GM18873 (cell line): ENCODE results near the gene S1PR3.

ENCODE experiments used
- ATAC-seq: cut with Tn5 transposase; IDR thresholded peaks from one replicate; pipeline ENCODE4 v1.9.1; 2021; ENCODE audit warnings: mild to moderate bottlenecking, moderate library complexity, moderate number of reproducible peaks; ENCODE audit not compliant: unreplicated experiment, low FRiP score

Gene S1PR3

DNA sequence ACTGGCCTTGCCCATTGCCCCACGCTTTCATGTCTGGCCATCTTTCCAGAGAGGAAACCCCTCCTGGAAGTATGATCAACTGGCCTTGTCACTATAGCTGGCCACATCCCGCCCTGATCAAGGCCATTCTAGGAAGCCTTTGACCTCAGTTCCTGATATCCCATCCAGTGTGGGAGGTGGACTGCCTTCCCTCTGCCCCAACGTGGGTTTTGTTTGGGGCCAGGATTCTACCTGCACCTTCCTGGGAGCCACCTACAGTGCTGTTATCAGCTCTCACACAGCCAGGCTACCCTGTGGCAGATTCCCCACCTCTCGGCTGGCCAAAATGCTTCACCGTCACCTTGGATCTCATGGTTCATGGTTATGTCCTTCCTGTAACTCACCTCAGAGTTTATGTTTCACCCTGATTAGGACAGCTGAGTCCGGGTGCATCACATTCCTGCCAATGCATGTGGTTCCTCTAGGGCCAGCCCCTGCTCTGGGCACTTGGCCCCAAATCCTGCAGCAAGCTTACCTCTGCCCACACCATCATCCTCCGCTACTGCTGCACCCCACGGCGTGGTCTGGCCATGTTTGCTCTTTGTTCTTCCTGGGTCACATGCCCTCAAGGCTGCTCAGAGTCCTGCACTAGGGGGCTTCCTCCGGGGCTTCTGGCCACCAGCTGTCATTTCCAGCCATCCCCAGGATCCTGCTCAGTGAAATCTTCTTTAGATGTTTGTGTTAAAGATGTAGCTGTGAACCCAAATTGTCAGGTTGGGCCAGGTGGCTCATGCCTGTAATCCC is 24.2 kb upstream of the S1PR3 start:
- no peak for ATAC-seq

DNA sequence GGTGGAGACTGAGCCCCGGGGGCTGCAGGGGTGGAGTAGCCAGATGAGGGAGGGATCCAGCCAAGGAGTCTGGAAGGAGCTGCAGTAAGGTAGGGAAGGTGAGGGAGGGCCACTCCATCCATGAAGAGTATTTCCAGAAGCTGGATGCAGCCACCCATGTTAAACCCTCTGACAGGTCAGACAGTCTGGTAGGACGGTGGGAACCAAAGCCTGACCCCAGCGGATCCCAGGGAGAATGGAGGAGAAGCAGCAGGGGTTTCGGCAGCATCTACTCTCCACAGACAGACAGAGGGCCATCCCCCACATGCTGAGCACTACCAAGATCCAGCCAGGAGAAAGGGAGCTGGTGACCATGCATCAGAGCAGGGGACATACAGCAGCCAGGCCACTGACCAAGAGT is 22.5 kb upstream of the S1PR3 start:
- ATAC-seq, result no peak

DNA sequence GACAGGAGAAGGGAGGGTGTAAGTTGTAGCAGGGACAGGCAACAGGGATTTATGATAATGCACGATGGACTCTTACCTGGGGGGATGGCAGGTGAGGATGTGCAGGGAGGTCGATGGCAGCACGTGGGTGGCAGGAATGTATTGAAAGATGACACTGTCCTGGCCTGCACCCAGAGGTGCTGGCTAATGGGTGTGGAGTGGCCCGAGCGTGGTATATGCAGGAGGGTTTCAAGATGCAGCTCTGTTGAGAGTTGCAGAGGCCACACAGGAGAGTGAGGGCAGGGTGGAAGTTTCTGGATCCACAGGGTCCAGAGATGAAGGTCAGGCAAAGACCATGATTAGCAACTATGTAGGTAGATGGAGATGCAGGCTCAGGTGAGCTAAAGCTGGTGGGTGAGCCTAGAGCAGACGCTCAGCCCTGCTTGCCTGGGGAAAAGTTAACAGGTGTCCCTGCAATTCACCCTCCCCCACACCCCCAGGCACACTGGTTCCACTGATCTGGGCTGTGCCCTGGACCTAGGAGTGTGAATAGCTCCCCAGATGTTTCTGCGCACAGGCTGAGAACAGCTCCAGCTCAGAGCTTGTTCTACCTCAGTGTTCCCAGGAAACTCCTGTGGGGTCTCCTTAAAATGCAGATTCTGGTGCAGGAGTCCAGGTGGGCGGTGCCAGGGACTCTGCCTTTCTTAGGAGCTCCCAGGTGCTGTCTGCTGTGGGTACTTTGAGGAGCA is 21.5 kb upstream of the S1PR3 start:
- no peak for ATAC-seq

DNA sequence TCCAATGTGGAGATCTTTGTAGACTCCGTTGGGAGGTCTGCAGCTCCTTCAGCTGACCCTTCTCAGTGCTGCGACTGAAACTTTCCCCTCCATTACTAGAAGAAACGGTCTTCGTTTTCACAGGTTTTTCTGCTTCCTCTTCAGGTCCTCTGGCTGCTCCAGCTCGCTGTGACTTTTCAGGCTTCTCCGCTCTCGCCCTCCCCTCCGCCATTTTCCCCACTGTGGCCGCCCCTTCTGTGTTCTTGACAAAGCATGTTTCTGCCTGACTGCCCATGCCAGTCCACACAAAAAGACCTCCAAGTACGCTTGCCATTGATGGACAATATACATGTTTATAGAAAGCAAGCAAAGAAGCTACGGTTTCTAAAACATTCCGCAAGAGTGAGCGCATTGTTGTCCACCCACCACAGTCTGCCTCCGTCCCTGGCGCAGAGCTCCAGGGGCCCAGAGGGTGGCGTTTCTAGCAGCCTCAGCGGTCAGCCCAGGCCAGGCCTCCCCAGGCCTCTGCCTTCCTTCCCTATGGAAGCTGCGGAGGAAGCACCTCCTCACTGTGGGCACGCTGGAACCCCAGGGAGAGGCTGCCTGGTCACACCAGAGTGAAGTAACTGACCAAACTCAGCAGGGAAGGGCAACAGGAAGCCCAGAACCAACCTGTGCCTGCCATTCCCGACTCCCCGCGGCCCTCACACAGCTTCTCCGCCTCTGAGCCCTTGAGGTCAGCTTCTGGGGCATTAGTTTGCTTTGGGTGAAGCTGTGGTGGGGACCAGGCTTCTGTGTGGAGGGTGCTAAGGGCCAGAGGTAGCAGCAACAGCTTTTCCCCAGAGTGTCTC is 19.9 kb upstream of the S1PR3 start:
- no peak for ATAC-seq

DNA sequence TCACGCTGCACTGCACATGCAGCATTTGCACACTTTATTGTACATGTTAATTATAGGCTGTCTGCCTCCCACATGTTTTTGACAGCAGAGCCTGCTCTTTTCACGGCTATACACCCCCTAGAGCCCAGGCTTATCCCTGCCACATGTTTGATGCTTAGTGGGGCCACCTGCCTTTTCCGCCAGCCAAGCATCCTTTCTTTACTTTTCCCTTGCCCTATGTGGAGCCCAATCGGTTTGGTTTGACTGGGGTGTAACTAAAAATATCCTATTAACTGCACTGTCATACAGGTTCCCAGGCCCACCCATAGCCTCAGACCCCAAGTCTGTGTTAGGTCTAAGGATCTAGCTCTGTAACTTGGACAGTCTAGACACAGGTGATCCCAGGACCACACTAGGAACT is 18.9 kb upstream of the S1PR3 start:
- no peak for ATAC-seq

DNA sequence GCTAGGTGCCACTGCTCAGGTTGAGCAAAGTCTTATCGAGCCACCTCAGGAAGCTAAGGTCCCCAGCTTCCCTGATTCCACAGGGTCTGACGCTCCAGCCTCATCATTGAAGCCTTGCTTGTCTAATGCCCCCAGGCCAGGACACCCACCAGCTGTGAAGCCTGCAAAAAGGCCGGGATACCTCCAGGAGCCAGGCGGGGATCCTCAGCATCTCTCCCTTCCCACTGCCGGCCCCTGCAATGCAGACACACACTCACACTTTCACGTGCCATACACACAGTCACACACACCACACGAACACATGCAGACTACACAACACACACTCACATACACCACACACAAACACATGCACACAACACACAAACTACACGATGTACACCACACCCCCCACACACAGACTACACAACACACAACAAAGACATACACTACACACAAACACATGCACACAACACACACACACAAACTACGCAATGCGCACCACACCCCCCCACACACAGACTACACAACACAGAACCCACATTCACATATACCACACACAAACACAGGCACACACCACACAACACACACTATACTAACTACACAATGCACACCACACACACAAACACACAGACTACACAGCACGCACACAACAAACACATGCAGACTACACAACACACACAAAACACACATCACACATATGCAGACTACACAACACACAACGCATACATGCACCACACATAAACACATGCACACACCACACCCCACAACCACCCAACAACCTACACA is 17.8 kb upstream of the S1PR3 start:
- ATAC-seq, result no peak

DNA sequence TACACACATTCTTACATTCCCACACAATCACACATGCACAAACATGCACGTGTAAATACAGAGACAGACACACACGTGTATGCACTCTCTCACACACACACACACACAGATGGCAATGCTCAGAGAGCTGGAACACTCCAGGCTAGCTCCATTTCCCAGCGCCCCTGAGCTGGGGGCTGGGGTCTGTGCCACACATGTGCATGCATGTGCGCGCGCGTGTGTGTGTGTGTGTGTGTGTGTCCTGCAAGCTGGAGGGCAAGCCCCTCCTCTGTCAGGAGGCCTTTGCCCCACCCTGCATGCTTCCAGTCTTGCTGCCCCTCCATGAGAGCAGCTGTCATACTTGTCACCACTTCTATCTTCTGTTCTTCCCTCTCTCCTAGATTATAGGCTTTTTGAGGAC is 16.6 kb upstream of the S1PR3 start:
- no peak for ATAC-seq

DNA sequence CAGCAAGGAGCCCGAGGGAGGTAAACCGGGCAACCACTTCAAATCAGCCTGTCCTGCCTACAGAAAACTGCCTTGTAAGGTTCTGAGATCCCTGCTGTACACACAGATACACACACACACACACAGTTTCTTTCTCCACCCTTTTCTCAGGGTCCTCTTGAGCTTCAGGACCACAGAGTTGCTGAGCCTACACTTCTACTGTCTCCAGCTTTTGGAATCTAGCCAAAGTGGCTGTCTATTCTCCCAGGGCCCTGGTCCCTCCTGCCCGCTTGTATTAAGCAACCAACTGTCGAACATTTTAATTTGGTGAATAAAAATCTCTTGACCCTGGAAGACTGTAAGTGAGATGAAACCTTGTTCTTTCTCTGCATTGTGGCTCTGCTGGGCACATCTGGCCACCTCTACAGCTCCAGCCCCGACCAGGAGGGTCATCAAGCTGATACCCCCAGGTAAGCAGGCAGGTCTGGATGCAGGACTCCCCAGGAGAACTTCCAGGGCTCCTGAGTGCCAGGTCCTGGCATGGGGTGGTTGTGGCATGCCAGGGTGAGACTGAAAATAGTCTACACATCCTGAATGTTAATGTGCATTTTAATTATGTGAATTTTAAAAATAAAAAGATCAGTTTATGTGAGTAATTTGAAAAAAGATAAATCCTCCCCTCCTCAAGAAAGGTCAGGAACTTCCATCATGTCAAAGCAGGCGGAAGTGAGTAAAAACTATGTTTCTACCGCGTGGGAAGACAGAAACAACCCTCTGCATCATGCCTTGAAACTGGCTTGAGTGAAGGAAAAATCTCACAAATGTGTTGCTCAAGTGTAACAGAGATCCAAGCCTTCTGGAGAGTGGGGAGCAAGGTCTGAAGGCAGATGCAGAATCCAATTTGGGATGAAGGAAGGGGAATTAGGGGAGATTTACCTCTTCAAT is 15.0 kb upstream of the S1PR3 start:
- no peak for ATAC-seq

DNA sequence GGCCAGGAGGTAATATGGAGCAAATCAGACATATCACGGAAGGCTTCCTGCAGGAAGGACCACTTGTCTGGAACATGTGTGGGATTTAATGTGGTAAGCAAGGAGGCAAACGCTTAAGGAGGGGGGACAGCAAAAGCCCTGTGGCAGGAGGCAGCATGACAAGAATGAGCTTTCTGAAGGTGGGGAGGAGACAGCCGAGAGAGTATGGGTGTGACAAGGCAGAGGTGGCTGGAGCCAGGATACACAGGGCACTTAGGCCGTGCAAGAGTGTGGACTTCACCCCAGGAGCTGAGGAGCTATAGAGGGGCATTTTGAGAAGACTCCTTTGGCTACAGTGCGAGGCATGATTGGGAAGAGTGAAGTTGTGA is 14.4 kb upstream of the S1PR3 start:
- ATAC-seq, result no peak

DNA sequence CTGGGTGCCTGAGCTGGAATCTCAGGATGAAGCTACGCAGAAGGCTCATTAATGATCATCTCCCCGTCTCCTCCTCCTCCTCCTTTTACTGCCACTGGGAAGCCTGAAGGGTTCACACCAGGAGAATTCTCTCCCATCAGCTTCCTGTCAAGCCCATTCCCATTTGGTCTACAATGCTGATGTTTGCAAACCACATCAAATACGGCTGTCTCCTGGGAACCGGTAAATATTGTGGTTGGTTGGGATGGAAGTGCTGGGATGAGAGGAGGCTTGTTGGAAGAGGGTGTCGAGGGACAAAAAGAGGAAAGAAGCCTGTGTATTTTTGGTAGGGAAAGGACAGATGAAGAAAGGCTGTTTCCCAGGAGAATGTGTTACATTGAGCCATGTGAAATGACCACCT is 13.2 kb upstream of the S1PR3 start:
- ATAC-seq, result no peak

DNA sequence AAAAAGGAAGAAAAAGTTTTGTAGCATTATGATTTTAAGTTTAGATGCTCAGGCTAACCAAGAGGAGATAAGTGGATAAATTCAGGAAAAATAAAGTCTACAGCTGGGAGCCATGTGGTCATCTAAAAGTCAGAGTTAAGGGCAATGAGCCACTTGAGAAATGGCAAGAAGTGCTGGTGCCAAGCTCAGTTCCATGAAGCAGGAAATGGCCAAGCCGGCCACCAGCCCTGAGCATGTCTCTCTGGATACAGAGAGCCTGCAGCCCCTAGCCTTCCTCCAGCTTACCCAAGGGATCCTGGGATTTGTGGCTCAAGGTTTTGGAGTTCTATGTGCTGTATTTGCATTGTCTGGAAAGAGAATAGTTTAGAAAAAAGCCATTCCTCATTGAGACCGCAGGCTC is 12.2 kb upstream of the S1PR3 start:
- ATAC-seq, result no peak

DNA sequence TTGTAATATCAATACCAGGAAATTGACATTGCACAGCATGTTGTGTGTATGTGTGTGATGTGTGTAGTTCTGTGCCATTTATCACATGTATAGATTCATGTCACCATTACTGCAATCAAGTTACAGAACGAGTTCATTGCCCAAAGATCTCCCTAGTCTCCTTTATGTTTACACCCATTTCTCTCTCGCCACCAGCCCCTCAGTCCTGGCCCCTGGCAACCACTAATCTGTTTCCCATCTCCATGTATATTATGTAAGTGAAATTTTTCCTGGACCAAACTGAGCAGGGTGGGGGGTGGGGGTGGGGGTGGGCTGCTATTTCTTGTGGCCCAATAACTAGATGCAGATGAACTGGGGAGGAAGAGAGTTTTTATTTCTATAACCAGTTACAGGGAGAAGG is 11.5 kb upstream of the S1PR3 start:
- ATAC-seq, result no peak

DNA sequence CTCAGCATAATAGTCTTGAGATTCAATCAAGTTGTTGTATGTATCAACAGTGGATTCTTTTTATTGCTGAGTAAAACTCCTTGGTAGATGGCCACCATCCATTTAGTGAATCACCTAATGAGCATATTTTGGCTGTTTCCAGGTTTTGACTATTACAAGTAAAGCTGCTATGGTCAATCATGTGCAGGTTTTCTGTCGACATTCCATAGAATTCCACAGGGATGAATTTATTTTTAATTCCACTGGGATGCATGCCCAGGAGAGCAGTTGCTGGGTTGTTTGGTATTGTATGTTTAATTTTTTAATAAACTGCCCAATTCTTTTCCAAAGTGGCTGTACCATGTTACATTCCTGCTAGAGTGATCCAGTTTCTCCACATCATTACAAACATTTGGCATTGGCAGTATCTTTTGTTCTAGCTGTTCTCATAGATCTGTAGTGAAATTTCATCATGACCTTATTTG is 10.5 kb upstream of the S1PR3 start:
- no peak for ATAC-seq

DNA sequence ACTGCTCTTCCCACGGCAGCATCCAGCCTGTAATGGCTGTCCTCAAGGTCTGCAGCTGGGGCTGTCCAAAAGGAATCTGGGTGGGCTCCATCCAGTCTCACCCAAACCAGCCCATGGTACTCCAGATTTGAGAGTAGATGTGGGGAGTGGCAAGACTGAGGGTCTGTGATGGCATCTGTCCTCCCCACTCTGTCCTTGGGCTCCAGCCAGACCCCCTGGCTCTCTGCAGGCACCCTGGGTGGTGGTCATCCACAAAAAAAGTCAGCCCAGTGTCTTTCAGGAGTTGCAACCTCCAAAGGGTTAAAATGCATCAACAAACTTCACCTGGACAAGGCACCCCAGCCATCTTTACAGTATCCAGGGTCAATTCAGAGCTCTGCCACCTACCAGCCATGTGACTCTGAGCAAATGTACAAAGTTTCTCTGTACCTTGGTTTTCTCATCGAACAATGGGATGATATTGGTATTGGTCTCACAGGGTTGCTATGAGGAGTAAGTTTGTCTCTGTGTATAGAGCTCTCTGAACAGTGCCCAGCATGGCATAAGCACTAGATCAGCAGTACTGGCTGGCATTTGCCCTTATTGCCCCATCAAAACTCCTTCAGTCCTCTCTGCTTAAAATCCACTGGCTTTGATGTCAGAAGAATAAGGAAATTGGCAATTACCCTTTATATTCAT is 7.3 kb upstream of the S1PR3 start:
- ATAC-seq, result no peak

DNA sequence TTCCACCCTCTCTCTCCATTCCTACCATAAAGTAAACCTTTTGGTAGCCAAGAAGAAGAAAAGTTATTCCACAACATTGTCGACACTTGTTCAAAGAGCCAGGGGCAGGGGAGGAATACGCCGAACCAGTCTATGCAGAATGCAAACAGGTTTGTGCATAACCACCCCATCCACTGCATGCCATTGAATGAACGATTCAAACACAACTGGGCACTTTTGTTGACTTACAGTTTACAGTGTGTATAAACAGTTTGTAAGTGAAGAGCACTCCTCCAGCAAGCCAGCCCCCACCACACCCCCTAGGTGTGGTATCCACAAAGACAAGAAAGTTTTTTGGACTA is 6.8 kb upstream of the S1PR3 start:
- no peak for ATAC-seq

DNA sequence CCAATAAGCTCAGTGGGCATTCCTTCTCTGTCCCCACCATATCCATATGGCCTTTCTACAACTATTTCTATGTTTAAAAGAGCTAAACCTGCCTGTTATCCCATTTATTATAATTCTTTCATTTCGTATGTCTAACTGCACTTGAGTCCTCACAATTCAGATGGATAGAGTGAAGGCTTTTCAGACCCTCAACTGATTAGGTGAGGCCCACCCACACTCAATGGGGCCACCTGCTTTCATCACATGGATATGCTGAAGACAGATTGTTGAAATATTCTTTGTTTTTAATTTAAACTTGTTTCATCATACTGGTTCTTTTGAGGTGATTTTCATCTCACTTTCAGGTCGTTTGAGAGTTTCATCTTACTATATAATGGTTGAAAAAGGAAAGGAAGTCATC is 5.7 kb upstream of the S1PR3 start:
- ATAC-seq, result no peak

DNA sequence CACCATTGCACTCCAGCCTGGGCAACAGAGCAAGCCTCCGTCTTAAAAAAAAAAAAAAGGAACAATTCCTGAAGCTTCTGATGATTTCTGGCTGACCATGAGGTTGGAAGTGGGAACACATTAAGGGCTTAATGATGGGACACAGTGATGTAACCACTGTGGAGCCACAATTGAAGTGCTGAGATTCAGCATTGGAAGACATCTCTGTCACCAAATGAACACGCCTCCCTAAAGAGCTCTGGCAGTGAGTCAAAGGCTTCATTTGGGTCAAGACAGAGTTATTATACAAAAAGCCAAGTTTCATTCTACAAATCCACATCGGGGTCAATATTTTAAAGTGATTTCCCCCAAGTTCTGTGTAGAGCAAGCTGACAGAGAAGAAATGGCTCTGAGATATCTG is 4.5 kb upstream of the S1PR3 start:
- ATAC-seq, result no peak

DNA sequence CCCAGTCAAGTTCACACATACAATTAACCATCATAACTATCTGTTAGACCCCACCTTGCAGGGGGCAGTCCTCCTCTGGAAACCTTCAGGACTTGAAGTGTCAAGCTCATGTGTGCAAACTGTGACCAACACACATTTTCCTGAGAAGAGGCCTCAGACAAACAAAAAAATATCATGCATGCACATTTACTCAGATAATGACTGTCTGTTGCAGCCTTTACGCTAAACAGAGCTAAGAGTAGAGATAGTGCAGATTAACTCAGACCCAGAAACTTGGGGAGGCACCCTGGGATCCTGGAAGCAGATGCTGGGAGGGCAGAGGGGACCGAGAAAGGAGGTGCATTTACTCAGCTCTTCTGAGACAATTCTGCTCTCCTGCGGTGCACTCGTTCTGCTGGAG is 3.6 kb upstream of the S1PR3 start:
- ATAC-seq, result no peak
